Calu3 (cell line): Measurements from ENCODE around the gene ABCD2. TPM values are rescaled to one million over a fixed set of nuclear protein-coding genes. Genes with fewer than 3 reads are reported as not detected.
A peak's percentile ranks its signal among the peaks of the same experiment; 100 is the strongest.

ENCODE experiments used
- BruUV-seq: library from RNA; stranded (reverse); fragments of 400-500 nt; replicated peaks from 2 replicates; lab custom pipeline; 2021; lab: Mats Ljungman, UMichigan
- CTCF ChIA-PET: fragments of 300-600 bp; sonication (Branson Sonifier 250); formaldehyde crosslinking; loops from one replicate; lab custom pipeline; 2022; ENCODE audit warnings: antibody characterized with exemption; lab: Charles Lee
- DNase-seq: peaks from one replicate; pipeline ENCODE4 v3.0.0; 2022
- H3K27ac Mint-ChIP-seq: one replicate; pipeline ENCODE4 v1.8.0; 2022; ENCODE audit warnings: mixed read lengths; ENCODE audit not compliant: unreplicated experiment
- H3K27me3 Mint-ChIP-seq: one replicate; pipeline ENCODE4 v1.8.0; 2022; ENCODE audit warnings: mixed read lengths; ENCODE audit not compliant: unreplicated experiment
- H3K36me3 Mint-ChIP-seq: one replicate; pipeline ENCODE4 v1.8.0; 2022; ENCODE audit warnings: mild to moderate bottlenecking, moderate library complexity, mixed read lengths; ENCODE audit not compliant: insufficient read depth, unreplicated experiment
- H3K4me1 Mint-ChIP-seq: one replicate; pipeline ENCODE4 v1.8.0; 2022; ENCODE audit warnings: mild to moderate bottlenecking, low read depth, mixed read lengths; ENCODE audit not compliant: unreplicated experiment
- H3K4me3 Mint-ChIP-seq: one replicate; pipeline ENCODE4 v1.8.0; 2022; ENCODE audit warnings: mild to moderate bottlenecking, low read depth, moderate library complexity, mixed read lengths; ENCODE audit not compliant: unreplicated experiment
- H3K9me3 Mint-ChIP-seq: one replicate; pipeline ENCODE4 v1.8.0; 2022; ENCODE audit warnings: low read depth, mixed read lengths; ENCODE audit not compliant: unreplicated experiment
- intact Hi-C: fragments of 100-400 bp; cut with micrococcal nuclease; formaldehyde crosslinking; loops from one replicate; pipeline ENCODE4 v1.10.0; 2022; ENCODE audit not compliant: unreplicated experiment
- total RNA-seq: library from RNA; stranded (reverse); gene quantifications from 2 replicates; pipeline ENCODE4 v1.2.3, GENCODE V29; 2022
- TF ChIP-seq, protein P1 (sequence below): fragments of 200-600 bp; IDR thresholded peaks from one replicate; pipeline ENCODE4 v1.8.0; 2022; ENCODE audit warnings: antibody characterized with exemption; ENCODE audit not compliant: unreplicated experiment

The ABCD2 gene
- total RNA-seq, 1 experiment from 2014 or later, result not detected

DNA sequence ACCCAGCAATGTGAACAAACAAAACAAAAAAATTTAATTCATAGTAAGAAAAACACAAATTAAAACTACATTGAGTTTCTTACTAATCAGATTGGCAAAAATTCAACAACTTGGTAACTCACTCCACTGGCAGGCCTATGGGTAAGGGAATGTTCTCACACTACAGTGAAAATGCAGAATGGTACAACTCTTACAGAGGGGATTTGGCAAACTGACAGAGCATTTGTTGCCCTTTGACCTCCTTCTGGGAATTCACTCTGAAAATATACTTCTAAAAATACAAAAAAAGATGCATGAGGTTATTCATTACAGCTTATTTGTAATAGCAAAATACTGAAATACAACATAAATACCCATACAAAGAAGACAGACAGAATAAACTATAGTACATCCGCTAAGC, 32.8 kb downstream of the ABCD2 start:
- no peak for DNase-seq
- intact Hi-C loops, result loop anchor here (5.0 to 10.0 kb wide), 2 partner anchors 105 to 518 kb away; partner anchors contain the start of gene SLC2A13
- H3K27me3 Mint-ChIP-seq, result no peaks in the 10 kb centered on the region
- H3K27ac Mint-ChIP-seq, result no peak overlapping the region
- H3K4me3 Mint-ChIP-seq, result no peak overlapping the region
- H3K36me3 Mint-ChIP-seq, result no peaks in the 10 kb centered on the region
- TF ChIP-seq, protein P1, sequence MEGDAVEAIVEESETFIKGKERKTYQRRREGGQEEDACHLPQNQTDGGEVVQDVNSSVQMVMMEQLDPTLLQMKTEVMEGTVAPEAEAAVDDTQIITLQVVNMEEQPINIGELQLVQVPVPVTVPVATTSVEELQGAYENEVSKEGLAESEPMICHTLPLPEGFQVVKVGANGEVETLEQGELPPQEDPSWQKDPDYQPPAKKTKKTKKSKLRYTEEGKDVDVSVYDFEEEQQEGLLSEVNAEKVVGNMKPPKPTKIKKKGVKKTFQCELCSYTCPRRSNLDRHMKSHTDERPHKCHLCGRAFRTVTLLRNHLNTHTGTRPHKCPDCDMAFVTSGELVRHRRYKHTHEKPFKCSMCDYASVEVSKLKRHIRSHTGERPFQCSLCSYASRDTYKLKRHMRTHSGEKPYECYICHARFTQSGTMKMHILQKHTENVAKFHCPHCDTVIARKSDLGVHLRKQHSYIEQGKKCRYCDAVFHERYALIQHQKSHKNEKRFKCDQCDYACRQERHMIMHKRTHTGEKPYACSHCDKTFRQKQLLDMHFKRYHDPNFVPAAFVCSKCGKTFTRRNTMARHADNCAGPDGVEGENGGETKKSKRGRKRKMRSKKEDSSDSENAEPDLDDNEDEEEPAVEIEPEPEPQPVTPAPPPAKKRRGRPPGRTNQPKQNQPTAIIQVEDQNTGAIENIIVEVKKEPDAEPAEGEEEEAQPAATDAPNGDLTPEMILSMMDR, result no peak
- CTCF ChIA-PET, result no interaction called here
- BruUV-seq, result no TSS peak
- H3K9me3 Mint-ChIP-seq, result no peaks in the 10 kb centered on the region
- no peaks in the 10 kb centered on the region for H3K4me1 Mint-ChIP-seq

DNA sequence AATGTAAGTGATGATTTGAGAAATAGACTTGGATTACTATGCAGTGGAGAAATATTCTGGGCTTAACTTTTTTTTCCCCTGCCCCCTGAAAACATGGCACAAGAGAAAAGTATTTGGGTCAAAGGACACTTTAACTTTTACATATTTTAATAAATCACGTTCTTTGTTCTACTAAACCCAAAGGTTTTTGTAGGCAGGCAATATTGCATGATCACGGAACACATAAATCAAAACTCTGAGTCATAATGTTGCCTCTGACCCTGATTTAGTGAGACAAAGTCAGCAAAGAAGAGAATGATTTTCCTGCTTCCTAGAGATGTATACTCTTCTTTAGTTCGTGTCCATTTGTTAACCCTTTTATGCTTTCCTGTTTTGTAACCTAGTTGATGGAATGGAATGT, 38.0 kb downstream of the ABCD2 start:
- CTCF ChIA-PET, result no interaction called here
- no peak for DNase-seq
- Mint-ChIP-seq H3K27me3 (no peaks in the 10 kb centered on the region), H3K27ac (peak overlapping the region; percentile 60), H3K4me1 (no peaks in the 10 kb centered on the region), H3K4me3 (no peak overlapping the region), H3K9me3 (no peaks in the 10 kb centered on the region), H3K36me3 (no peaks in the 10 kb centered on the region)
- TF ChIP-seq, protein P1, result no peak
- BruUV-seq, result no TSS peak
- intact Hi-C loops, result loop anchor here (10.0 kb wide), 1 partner anchor 523 kb away; the partner anchor contains the start of gene SLC2A13

DNA sequence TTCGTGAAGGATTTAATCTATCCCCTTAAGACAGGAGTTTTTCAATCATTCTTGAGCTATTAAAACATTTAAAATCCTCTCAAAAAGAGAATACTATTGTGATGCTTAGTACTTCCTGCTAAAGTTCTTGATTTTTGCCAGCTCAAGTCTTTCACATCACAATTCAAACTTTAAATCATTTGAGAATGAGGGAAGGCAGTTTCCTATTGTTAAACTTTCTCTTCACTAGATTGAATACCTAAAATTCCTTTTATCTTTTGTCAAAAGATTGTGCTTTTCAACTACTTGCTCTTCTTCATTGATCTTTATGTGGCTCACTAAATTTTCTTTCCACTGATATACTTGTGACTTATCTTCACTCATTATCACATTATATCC, 44.1 kb downstream of the ABCD2 start:
- no peak overlapping the region for H3K27ac Mint-ChIP-seq
- intact Hi-C loops, result no loop called here
- CTCF ChIA-PET, result no interaction called here
- BruUV-seq, result no TSS peak
- H3K9me3 Mint-ChIP-seq, result no peaks in the 10 kb centered on the region
- H3K4me3 Mint-ChIP-seq, result no peak overlapping the region
- DNase-seq, result no peak
- H3K4me1 Mint-ChIP-seq, result peaks cover 30% of the 10 kb centered on the region
- H3K27me3 Mint-ChIP-seq, result no peaks in the 10 kb centered on the region
- TF ChIP-seq, protein P1, result no peak
- H3K36me3 Mint-ChIP-seq, result no peaks in the 10 kb centered on the region

DNA sequence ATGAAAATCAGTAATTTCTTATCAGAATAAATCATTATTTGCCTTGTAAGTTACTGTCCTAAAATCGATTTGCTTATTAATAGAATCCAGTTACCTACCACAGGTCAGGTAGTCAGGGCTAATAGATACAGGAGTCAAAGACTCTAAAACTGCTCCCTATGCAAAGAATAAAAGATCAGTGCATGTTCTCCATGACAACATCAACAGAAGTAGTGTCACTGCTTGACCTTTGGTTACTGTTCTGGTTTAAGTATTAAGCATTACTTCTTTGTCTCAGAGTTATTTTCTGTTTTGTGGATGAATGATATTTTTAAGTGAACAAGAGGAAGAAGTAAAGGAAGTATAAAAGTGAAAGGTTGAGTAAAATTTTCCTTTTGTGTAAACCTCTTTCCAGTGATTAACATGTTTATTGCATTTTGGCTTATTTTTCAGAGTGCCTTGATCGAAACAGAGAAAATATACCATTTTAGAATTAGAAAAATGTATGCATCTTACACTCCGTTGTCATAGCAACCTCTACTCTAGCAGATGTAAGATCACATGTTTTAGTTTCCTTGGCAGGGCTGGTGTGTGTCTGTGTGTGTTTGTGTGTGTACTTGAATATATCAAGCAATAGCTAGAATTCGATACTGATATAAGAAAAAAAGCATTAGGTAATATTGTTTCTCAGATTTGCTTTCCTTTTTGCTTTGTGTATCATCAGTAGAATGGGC, 44.7 kb downstream of the ABCD2 start:
- CTCF ChIA-PET, result no interaction called here
- H3K4me3 Mint-ChIP-seq, result no peak overlapping the region
- intact Hi-C loops, result no loop called here
- H3K27ac Mint-ChIP-seq, result peak overlapping the region; percentile 87
- no peaks in the 10 kb centered on the region for H3K36me3 Mint-ChIP-seq
- no peaks in the 10 kb centered on the region for H3K27me3 Mint-ChIP-seq
- H3K4me1 Mint-ChIP-seq, result peaks cover 30% of the 10 kb centered on the region
- no peaks in the 10 kb centered on the region for H3K9me3 Mint-ChIP-seq
- TF ChIP-seq, protein P1, result no peak
- no TSS peak for BruUV-seq
- no peak for DNase-seq
